Subcutaneous abdominal adipose tissue (tissue), 5 donors: ENCODE results near the gene CFAP99.

ENCODE experiments used
- H3K27ac ChIP-seq: one replicate; pipeline ENCODE4 v1.7.0; 2013; ENCODE audit warnings: low read depth, mild to moderate bottlenecking, inconsistent platforms, low read length, moderate library complexity
- H3K27me3 ChIP-seq, 5 donors: one replicate each; pipeline ENCODE4 v1.7.0; 2013; ENCODE audit warnings: low read length in 5 of 5, inconsistent platforms in 1 of 5; ENCODE audit not compliant: control insufficient read depth in 5 of 5, insufficient read depth in 4 of 5
- H3K36me3 ChIP-seq, 5 donors: one replicate each; pipeline ENCODE4 v1.7.0; 2013; ENCODE audit warnings: low read length in 5 of 5; ENCODE audit not compliant: control insufficient read depth in 5 of 5, insufficient read depth in 5 of 5
- H3K4me1 ChIP-seq, 5 donors: one replicate each; pipeline ENCODE4 v1.7.0; 2013; ENCODE audit warnings: low read length in 5 of 5, mild to moderate bottlenecking in 3 of 5, moderate library complexity in 1 of 5; ENCODE audit not compliant: control insufficient read depth in 5 of 5, insufficient read depth in 5 of 5
- H3K4me3 ChIP-seq, 5 donors: one replicate each; pipeline ENCODE4 v1.7.0; 2013; ENCODE audit warnings: low read length in 5 of 5, low read depth in 1 of 5
- H3K9ac ChIP-seq, 5 donors: one replicate each; pipeline ENCODE4 v1.7.0; 2013; ENCODE audit warnings: low read length in 5 of 5, mild to moderate bottlenecking in 4 of 5, moderate library complexity in 3 of 5
- H3K9me3 ChIP-seq, 5 donors: one replicate each; pipeline ENCODE4 v1.7.0; 2013; ENCODE audit warnings: low read length in 5 of 5; ENCODE audit not compliant: control insufficient read depth in 5 of 5
- donor health status: healthy.
- donor health status: healthy.
- donor health status: healthy.
- donor health status: healthy.
- donor health status: healthy.

Gene CFAP99

GRCh38 chr4:2434420-2434819, 15.7 kb downstream of the CFAP99 start:
- H3K36me3 ChIP-seq, result no peaks in the 10 kb centered on the region
- no peak overlapping the region for H3K4me3 ChIP-seq
- H3K27me3 ChIP-seq, result peaks cover 0 to 9% (median 0%) of the 10 kb centered on the region in 5 donors
- no peak overlapping the region for H3K9ac ChIP-seq
- H3K9me3 ChIP-seq, result peaks cover 0 to 4% (median 0%) of the 10 kb centered on the region in 5 donors
- peaks cover 0 to 2% (median 0%) of the 10 kb centered on the region in 5 donors for H3K4me1 ChIP-seq
- H3K27ac ChIP-seq, result no peak overlapping the region

- Histone ChIP-seq H3K4me3 (no peak overlapping the region), H3K9ac (no peak overlapping the region), H3K9me3 (no peaks in the 10 kb centered on the region), H3K4me1 (peaks cover 0 to 2% (median 0%) of the 10 kb centered on the region in 5 donors), H3K36me3 (no peaks in the 10 kb centered on the region), H3K27ac (no peak overlapping the region), H3K27me3 (peaks cover 0 to 9% (median 0%) of the 10 kb centered on the region in 5 donors)
Observed at GRCh38 chr4:2436301-2436700, 17.5 kb downstream of the CFAP99 start.

- H3K27ac ChIP-seq, result no peak overlapping the region
- H3K4me1 ChIP-seq, result peaks cover 1 to 5% (median 4%) of the 10 kb centered on the region in 5 donors
- H3K4me3 ChIP-seq, result no peak overlapping the region
- no peak overlapping the region for H3K9ac ChIP-seq
- H3K36me3 ChIP-seq, result no peaks in the 10 kb centered on the region
- H3K27me3 ChIP-seq, result peaks cover 0 to 9% (median 1%) of the 10 kb centered on the region in 5 donors
- no peaks in the 10 kb centered on the region for H3K9me3 ChIP-seq
Observed at GRCh38 chr4:2436761-2437474, 18.2 kb downstream of the CFAP99 start.

- no peak overlapping the region for H3K4me3 ChIP-seq
- H3K9ac ChIP-seq, result no peak overlapping the region
- no peak overlapping the region for H3K27ac ChIP-seq
- peaks cover 0 to 9% (median 2%) of the 10 kb centered on the region in 5 donors for H3K27me3 ChIP-seq
- H3K4me1 ChIP-seq, result peaks cover 0 to 5% (median 4%) of the 10 kb centered on the region in 5 donors
- no peaks in the 10 kb centered on the region for H3K9me3 ChIP-seq
- no peaks in the 10 kb centered on the region for H3K36me3 ChIP-seq
Observed at GRCh38 chr4:2437475-2438215, 18.9 kb downstream of the CFAP99 start.

- Histone ChIP-seq H3K27me3 (peaks cover 0 to 4% (median 2%) of the 10 kb centered on the region in 5 donors), H3K9ac (no peak overlapping the region), H3K9me3 (no peaks in the 10 kb centered on the region), H3K4me1 (peaks cover 0 to 5% (median 4%) of the 10 kb centered on the region in 5 donors), H3K27ac (no peak overlapping the region), H3K36me3 (no peaks in the 10 kb centered on the region), H3K4me3 (no peak overlapping the region)
Observed at GRCh38 chr4:2438822-2439718, 20.3 kb downstream of the CFAP99 start.

- no peak overlapping the region for H3K9ac ChIP-seq
- peaks cover 0 to 2% (median 0%) of the 10 kb centered on the region in 5 donors for H3K27me3 ChIP-seq
- H3K36me3 ChIP-seq, result no peaks in the 10 kb centered on the region
- H3K4me1 ChIP-seq, result peaks cover 0 to 5% (median 3%) of the 10 kb centered on the region in 5 donors
- no peak overlapping the region for H3K4me3 ChIP-seq
- H3K27ac ChIP-seq, result no peak overlapping the region
- H3K9me3 ChIP-seq, result no peaks in the 10 kb centered on the region
Observed at GRCh38 chr4:2441393-2442174, 22.8 kb downstream of the CFAP99 start.

GRCh38 chr4:2442175-2442993, 23.6 kb downstream of the CFAP99 start:
- Histone ChIP-seq H3K27ac (no peak overlapping the region), H3K9me3 (peaks cover 0 to 3% (median 0%) of the 10 kb centered on the region in 5 donors), H3K4me3 (no peak overlapping the region), H3K36me3 (no peaks in the 10 kb centered on the region), H3K27me3 (peaks cover 0 to 2% (median 0%) of the 10 kb centered on the region in 5 donors), H3K9ac (no peak overlapping the region), H3K4me1 (peaks cover 0 to 5% (median 3%) of the 10 kb centered on the region in 5 donors)

- no peak overlapping the region for H3K9ac ChIP-seq
- H3K4me1 ChIP-seq, result peaks cover 0 to 5% (median 3%) of the 10 kb centered on the region in 5 donors
- H3K4me3 ChIP-seq, result no peak overlapping the region
- H3K9me3 ChIP-seq, result peaks cover 0 to 3% (median 0%) of the 10 kb centered on the region in 5 donors
- no peak overlapping the region for H3K27ac ChIP-seq
- no peaks in the 10 kb centered on the region for H3K36me3 ChIP-seq
- H3K27me3 ChIP-seq, result peaks cover 0 to 2% (median 0%) of the 10 kb centered on the region in 5 donors
Observed at GRCh38 chr4:2443061-2443730, 24.4 kb downstream of the CFAP99 start.
